ENCODE measurements around the gene EXOC3L4.

The EXOC3L4 gene

DNA sequence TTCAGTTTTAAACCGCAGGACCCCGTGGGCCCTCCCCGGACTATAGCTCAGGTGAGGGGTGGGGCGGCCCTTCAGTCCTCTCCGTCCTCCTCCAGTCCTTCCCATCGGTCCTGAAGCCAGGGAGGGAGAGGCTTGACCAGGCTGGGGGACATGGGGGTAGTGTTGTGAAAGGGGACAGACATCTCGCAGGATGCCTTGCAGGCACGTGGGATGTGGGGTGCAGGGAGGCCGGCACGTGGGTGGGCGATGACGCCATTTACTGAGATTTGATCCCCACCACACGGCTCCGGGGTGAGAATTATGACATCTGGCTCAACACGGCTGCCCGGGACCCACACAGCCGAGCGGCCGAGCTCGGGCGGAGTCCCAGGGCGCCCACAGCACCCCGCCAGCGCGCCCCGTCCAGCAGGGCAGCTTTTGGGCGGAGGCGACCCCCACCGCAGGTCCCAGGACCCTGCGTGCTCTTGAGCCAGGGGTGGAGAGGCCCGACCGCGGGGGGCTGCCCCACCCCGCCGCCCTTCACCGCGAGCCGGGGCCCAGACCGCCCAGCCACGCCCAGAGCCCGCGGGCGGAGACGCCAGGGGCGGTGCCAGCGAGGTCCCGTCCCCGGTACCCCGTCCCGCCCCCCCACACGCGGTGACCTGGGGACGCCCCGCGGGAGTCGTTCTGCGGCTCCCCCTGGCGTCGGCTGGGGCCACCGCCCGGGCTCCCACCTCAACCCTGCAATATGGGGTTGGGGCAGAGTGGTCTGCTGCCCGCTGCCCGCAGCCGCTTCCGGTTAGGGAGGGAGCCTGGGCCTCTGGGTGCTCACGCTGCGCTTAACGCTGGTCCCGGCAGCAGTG is 3.3 kb upstream of the EXOC3L4 start:
- peak; percentile 92 for DNase-seq (ENCODE audit: low spot score)

DNA sequence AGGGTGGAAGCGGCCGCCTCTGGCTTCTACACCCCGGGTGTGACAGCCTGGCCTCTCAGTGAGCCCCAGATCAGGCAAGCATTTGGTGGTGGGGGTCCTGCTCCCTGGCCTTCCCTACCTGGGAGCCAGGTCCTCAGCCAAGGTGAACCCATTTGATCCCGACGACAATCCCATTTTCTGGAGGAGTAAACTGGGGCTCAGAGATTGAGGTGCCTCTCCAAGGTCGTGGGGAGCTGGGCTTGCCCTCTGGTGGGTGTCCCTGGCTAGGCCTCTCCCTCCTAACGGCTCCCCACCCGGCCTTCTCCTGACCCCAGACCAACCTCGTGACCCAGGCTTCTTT is 2.7 kb upstream of the EXOC3L4 start:
- no peak for DNase-seq (ENCODE audit: low spot score)

DNA sequence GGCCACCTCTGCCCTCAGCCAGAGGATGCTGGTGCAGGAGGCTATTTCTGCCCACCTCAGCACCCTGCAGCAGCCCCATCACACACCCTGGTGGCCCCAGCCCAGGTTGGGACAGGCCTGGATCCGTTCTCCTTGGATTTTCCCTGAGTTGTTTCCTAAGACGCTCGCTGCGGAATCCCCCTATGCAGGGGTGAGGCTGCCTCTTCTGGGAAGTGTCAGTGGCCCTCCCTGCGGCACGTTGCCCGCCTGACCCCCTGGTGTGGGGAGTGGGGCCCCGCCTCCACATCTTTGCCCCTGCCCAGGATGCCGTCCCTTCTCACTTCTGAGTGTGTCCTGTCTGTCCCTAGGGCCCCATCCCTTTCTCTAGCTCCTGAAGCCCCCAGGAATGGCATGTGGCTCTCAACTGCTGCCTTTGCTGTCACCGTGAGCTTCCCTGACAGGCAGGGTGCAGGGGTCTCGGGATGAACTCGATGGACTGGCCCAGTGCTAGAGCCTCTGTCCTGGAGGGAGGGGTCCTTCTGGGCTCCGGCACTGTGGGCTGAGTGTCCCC is 594 bp upstream of the EXOC3L4 start:
- no peak for DNase-seq (ENCODE audit: low spot score)

DNA sequence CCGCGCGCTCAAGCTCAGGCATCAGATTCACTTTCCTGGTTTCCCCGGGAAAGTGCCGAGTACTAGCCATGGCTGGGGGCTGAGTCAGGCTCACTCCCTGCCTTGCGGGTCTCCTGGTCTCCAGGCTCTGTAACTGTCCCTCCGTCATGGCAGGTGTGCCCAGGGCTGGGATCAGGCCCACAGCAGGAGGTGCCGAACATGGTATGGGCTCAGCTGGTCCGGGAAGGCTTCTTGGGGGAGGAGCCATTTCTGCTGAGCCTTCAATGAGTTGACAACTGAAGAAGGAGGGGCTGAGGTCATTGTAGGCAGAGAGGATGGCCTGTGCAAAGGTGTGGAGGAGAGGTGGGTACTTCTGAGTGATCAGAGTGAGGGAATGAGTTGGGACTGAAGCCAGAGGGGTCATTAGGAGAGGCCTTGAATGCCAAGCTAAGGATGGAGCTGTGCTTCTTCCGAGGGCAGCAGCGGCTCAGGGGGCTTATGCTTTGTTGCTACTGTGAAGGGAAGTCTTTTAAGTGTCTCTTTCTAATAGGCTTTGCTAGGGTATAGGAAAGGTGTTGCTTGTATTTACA is 769 bp downstream of the EXOC3L4 start:
- DNase-seq (ENCODE audit: low spot score), result no peak

DNA sequence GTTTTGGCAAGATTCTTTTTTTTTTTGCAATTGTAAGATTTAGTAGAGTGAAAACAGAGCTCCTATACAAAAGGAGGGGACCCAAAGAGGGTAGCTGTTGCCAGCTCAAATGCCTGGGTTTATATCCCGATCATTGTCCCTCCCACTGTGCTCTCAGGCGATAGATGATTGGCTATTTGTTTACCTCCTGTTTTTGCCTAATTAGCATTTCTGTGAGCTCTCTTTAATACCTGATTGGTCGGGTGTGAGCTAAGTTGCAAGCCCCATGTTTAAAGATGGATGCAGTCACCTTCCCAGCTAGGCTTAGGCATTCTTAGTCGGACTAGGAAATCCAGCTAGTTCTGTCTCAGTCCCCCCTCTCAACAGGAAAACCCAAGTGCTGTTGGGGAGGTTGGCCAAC is 1.9 kb downstream of the EXOC3L4 start:
- DNase-seq (ENCODE audit: low spot score), result no peak

DNA sequence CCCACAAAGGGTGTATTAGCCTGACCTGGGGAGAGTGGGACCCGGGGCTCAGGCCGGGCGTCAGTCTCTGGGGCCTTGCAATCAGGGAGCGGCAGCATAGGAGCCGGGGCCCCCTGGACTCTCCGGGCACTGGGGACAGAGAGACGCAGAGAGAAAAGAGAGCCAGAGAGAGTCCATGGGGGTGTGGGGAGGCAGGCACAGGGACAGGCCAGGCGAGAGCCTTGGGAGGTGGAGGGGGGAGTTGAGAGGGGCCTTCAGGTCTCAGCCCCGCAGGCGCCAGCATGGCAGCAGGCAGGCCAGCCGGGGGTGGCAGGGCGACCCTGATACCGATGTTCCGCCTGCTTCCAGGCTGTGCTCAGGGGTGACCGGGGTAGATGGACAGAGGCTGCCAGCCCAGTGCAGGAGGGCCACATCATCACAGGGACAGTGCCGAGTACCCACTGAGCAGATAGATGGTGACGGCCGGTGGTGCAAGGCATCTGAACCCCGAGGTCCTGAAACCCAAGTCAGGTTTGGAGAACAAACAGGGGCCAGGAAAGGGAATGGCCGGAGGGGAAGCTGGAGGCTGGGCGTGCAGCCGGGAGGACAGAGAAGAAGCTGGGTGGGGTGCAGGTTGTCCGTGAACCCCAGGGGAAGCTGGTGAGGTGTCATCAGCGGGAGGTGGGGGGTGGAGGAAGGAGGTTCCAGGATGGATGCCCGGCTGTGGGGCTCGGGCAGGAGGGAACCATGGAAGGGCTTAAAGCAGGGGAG is 2.9 kb downstream of the EXOC3L4 start:
- DNase-seq (ENCODE audit: low spot score), result no peak

DNA sequence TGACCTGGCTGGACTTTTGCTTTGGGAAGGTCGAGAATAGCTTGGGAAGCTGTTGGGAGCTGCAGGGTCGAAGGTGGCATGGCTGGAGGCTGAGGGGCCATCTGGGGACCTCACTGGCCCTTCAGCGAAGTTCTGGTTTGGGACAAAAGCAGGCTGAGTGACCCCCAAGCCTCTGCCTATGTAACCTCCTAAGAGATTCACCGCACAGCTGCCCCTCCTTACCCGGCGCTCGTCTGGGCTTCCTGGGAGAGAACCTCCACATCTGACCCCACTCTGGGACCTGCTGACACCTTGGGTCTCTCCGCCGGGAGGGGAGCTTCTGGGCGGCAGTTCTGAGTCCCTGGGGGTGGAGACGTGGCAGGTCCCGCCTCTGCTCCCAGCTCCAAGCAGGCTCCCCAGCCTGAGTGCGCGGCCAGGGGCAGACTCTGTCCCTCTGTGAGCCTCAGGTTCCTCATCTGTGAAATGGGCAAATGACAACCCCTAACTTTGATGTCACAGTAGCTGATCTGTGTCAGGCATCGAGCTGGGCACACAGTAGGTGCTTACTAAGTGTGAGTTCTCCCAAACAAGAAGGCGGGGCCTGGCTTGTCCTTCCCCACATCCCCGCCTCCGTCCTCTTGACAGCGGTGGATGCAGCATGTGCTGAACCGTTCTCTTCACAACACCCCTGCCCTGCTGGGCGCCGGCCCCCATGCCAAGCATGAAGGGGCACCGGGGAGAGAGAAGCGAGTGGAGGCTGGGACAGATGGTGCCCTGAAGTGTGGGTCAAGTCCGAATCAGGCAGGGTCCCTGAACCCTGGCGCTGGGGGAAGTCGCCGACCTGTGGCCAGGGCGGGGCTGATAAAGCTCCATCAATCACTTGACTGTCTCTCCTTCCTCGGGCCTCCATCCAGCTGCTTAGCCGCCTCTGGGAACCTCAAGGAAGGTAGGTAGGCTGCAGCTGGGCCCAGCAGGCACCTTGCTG is 3.8 kb downstream of the EXOC3L4 start:
- DNase-seq (ENCODE audit: low spot score), result no peak

DNA sequence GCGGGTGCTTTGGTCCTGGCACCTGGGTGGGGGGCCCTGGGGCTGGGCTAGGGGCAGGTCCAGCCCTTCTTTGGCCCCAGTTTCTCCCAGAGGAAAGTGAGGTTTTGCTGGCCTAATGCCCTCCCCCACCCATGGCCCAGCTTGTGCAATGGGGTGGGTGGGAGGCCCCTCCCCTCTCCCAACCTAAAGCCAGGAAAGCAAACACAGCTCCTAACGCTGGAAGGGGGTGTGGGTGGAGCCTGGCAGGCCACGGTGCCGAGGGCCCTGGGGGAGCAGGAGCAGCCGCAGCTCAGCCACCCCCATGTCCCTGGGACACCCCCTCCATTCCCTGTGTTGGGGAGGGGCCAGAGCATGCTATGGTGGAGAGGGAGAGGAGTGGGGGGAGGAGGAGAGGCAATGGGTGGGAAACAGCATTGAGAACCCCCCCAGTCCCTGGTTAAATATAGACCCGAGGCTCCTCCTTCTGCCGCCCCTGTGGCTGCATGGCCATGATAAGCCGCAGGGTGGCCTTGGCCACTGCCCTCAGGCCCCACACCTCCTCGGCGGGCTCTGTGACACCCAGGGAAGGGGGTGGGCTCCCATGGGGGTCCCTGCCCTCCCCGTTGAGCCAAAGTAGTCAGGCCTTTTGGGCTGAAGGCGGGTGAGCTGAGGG is 4.7 kb downstream of the EXOC3L4 start:
- no peak for DNase-seq (ENCODE audit: low spot score)

DNA sequence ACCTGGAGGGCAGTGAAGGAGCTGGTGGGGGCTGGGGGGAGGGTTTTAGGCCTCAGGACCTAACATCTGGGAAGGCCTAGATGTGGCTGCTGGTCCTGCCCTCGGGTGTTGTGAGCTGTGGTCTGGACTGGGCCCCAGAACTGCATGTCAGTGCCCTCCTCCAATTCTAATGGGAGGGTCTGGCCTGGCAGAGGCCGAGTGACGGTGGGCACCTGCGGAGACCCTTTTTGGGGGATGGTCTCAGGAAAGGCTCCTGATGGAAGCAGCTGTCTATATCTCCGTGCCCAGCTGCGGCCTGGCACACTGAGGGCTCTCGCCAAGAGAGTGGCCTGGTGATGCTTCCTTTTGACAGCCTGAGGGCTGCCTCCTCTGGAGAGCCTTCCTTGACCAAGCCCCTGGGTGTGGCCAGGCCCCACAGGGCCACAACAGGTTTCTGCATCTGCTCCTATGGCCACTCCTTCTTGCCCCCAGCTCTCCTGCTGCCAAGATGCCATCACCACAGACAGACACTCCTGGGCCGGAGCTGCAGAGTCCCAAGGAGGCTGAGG is 5.3 kb downstream of the EXOC3L4 start:
- DNase-seq (ENCODE audit: low spot score), result no peak

DNA sequence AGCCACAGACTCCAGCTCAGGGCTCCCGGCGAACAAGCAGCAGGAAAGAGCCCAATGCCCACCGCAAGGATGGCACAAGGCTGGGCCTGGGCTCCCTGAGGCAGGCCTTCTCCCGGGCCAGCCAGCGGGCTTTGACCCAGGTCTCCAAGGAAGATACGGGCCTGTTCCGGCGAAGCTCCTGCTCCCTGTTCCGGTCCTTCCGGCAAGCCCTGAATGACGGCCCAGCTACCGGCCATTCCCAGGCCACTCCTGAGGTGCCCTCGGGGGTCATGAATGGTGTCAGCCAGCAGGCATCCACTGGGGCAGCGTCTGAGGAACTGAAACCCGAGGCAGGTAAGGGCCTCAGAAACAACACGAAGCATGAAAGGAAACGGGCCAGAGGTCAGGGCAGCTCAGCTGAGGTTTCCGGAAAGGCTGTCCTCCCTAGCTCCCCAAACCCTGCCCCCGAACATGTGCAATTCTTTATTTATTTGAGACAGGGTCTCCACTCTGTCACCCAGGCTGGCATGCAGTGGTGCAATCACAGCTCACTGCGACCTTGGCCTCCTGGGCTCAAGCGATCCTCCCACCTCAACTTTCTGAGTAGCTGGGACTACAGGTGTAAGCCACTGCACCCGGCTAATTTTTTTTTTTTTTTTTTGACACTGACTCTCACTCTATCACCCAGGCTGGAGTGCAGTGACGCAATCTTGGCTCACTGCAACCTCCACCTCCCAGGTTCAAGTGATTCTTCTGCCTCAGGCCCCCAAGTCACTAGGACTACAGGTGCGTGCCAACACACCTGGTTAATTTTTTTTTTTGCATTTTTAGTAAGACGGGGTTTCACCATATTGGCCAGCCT is 6.0 kb downstream of the EXOC3L4 start:
- DNase-seq (ENCODE audit: low spot score), result no peak

DNA sequence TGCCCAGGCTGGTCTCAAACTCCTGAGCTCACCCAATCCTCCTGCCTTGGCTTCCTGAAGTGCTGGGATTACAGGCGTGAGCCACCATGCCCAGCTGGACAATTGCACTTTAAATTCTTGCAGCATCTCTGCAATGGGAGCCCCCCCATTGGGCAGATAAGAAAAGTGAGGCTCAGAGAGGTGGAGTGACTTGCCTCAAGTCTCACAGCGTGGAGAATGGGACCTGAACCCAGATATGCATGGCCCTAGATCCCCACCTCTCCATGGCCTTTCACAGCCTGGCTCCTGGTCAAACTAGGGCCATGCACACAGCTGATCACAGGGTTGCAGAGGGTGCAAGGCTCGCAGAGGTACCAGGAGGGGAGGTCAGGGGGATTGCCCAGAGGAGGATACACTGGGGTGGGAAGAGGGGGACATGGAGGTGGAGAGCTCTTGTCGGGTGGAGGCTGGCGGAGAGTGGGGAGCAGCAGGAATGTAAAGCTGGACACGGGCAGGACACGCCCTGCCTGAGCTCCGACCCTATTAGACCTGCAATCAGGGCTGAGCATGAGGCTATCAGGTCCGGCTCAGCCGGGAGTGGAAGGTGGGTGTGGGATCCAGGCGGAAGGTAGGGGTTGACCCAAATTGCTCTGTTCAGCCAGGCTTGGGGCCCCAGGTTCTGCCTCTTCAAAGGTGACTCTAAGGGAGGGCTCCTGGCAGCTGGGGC is 6.9 kb downstream of the EXOC3L4 start:
- DNase-seq (ENCODE audit: low spot score), result no peak

DNA sequence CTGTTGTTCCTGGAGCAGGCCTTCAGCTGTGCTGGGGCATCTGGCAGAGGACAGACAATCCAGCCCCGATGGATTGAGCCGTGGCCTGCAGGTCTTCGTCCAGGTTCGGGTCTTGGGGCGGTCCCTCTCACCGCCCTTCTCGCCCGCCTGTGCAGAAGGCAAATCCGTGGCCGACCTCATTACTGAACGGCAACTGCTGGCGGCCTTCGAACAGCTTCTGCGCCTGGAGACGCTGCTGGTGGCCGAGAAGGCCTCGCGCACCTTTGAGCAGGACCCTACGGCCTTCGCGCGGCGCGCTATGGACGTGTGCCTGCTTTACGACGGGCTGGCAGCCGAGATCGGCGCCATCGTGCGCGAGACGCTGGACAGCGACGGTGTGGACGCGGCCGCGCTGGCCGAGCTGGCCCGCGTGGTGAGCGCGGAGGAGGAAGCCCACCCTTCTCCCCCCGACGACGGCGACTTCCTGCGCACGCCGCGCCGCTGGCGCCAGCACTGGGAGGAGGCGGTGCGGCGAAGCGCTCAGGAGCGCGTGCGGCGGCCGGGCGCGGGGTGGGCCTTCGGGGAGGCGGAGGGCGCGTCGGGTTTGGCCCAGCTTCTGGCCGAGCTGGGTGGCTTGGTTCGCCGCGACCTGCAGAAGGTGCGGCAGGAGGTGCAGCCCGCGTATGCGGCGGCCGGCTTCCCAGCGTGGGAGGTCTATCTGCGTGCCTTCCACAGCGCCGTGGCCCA is 7.6 kb downstream of the EXOC3L4 start:
- no peak for DNase-seq (ENCODE audit: low spot score)

DNA sequence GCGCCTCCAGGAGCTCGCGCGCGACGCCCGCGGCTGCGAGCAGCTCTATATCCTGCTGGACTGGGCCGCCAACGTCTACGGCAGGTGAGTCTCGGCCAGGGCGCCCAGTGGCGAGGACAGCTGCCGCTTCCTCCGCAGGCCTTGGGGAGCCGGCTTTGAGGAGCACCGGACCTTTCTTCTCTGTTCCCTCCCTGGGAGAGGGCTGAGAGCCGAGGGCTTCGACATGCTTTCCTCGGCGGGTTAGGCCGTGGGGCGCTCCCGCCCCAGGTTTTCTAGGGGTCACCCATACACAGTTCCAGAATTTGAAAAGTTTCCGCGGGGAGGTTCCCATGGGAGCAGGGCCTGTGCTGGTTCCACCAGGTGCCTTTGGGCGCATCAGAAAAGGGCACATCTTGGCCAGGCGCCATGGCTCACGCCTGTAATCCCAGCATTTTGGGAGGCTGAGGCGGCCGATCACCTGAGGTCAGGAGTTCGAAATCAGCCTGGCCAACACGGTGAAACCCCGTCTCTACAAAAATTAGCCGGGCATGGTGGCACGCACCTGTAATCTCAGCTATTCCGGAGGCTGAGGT is 8.2 kb downstream of the EXOC3L4 start:
- DNase-seq (ENCODE audit: low spot score), result no peak

DNA sequence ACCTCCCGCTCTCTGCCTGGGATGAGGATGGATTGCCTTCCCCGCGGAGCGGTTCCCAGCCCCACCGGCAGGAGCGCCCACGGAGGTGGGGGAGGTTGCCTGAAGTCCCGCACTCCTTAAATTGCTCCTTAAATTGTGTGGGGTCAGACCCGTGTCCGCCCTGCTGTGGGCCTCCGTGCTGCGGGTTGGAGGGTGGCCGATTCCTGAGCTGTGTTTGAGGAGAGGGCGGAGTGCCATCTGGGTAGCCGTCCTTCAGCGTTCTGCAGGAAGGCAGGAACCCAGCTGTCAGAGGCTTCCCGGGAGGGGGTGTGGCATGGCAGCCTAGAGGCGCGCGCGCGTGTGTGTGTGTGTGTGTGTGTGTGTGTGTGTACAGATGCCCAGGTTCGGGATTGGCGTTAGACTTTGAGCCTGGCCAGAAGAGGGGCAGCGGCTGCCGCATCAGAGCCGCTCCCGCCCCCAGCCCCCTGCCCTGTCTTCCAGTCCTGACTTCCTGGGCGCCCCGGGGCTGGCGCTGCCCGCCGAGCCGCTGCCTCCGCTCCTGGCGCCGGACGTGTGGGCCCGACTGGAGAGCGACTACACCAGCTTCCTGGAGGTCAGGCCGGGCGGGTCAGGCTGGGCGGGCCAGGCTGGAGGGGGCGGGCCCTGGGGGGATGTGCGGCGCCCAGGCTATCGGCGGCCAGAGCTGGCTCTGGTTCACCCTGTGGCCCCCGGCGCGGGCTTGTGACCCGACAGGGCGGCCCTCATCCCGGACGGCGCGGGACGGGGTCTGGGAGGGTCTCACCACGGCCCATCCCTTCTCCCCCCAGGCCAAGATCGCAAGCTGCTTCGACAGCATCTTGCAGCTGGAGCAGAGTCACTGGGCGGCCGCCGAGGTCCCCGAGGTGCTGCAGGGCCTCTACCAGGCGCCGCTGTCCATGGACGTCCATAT is 9.2 kb downstream of the EXOC3L4 start:
- DNase-seq (ENCODE audit: low spot score), result no peak

DNA sequence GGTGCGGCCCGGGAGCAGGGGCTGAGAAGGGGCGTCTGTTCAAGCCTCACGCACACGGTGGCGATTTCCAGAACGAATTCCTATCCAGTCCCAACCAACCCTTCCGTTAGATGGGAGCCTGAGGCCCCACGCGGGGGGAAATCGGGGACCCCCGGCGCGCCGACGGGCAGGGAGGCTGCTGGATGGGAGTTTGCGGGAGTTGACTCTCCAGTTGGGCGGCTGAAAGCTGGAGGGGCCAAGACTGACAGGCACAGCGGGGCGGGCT is 9.8 kb downstream of the EXOC3L4 start:
- DNase-seq (ENCODE audit: low spot score), result no peak

DNA sequence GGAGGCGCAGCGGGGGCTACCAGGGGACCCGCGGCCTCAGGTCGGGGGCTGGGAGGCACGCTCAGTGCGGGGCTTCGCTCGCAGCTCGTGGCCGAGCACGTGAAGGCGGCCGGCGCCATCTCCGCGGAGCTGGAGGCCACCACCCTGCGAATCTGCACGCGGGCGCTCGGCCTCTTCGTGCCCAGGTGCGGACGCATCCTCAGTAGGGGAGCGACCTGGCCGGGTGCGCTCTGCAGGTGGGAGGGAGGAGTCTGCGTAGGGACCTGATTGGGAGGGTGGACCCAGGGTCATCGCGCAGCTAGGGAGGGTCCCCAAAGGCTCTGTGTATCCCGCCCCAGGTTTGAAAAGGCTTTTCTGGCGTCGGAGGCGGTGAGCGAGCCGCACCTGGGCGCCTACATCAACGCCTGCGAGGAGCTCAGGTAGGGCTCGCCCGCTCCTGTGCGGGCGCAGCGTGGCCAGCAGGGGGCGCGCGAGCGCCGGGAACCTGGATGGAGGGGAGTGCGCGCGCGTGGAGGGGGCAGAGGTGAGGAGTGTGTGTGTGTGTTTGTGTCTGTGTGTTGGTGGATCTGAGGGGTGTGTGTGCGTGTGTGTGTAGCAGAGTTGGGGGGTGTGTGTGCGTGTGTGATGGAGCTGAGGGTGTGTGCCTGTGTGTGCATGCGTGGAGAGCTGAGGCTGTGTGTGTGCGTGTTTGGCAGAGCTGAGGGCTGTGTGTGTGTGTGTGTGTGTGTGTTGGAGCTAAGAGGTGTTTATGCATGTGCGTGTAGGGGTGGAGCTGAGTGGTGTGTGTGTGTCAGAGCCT is 10.3 kb downstream of the EXOC3L4 start:
- peak; percentile 83 for DNase-seq (ENCODE audit: low spot score)

Measured in germinal center (tissue), 1 donor.